K562 (cell line): ENCODE results near the gene GHITM. TPM values are rescaled to one million over a fixed set of nuclear protein-coding genes. Genes with fewer than 3 reads are reported as not detected.

ENCODE experiments used
- CC2D1A ChIP-seq: fragments of 450-650 bp; IDR thresholded peaks from 2 replicates; pipeline ENCODE4 v1.6.1; 2017; ENCODE audit warnings: mild to moderate bottlenecking
- CGGBP1 ChIP-seq: fragments of 250-450 bp; sonication (Bioruptor Pico); IDR thresholded peaks from 2 replicates; pipeline ENCODE4 v1.9.0; 2021; ENCODE audit warnings: mild to moderate bottlenecking
- CREB3L1 ChIP-seq: fragments of 450-650 bp; IDR thresholded peaks from 2 replicates; pipeline ENCODE4 v1.6.1; 2014; ENCODE audit warnings: low read depth, mild to moderate bottlenecking, moderate library complexity, borderline replicate concordance
- CREM ChIP-seq: IDR thresholded peaks from 2 replicates; pipeline ENCODE4 v1.6.1; 2014; ENCODE audit warnings: antibody characterized with exemption, low read depth
- CXXC5 ChIP-seq: fragments of 250-450 bp; sonication (Bioruptor Pico); IDR thresholded peaks from 2 replicates; pipeline ENCODE4 v1.8.0; 2022; ENCODE audit warnings: inconsistent platforms, mild to moderate bottlenecking, moderate library complexity
- EHMT2 ChIP-seq: fragments of 450-650 bp; IDR thresholded peaks from 2 replicates; pipeline ENCODE4 v1.6.1; 2018; ENCODE audit warnings: antibody characterized with exemption
- HMG20A ChIP-seq: fragments of 450-650 bp; formaldehyde crosslinking; conservative IDR thresholded peaks from 2 replicates; pipeline ENCODE4 v1.4.0; 2020; ENCODE audit warnings: mild to moderate bottlenecking, mixed read lengths
- MYBL2 ChIP-seq, 2 experiments: fragments of 450-650 bp in 1 of 2; sonication (generic) in 1 of 2; formaldehyde crosslinking in 1 of 2; IDR thresholded peaks; 2 replicates each; pipeline versions ENCODE4 v1.6.1 to v1.8.1; 2017 to 2022; ENCODE audit warnings: borderline replicate concordance in 1 of 2, inconsistent platforms in 1 of 2, low read depth in 1 of 2, mild to moderate bottlenecking in 1 of 2, missing genetic modification reagents in 1 of 2, moderate library complexity in 1 of 2
- NFXL1 ChIP-seq: fragments of 450-650 bp; formaldehyde crosslinking; IDR thresholded peaks from 2 replicates; pipeline ENCODE4 v1.4.0; 2021; ENCODE audit warnings: mild to moderate bottlenecking
- TRIM24 ChIP-seq, 2 experiments: fragments of 450-650 bp; IDR thresholded peaks; 2 replicates each; pipeline ENCODE4 v1.6.1; 2016
- USF1 ChIP-seq: sonication (generic); formaldehyde crosslinking; IDR thresholded peaks from 2 replicates; pipeline ENCODE4 v1.9.0; 2022; ENCODE audit warnings: mild to moderate bottlenecking, missing genetic modification reagents
- ZBTB40 ChIP-seq, 2 experiments: fragments of 450-650 bp in 1 of 2; sonication (generic) in 1 of 2; formaldehyde crosslinking in 1 of 2; IDR thresholded peaks; 2 replicates each; pipeline versions ENCODE4 v1.7.1 to v1.9.0; 2016 to 2022; ENCODE audit warnings: inconsistent platforms in 1 of 2, mild to moderate bottlenecking in 1 of 2, missing genetic modification reagents in 1 of 2
- ZEB2 ChIP-seq: fragments of 450-650 bp; IDR thresholded peaks from 2 replicates; pipeline ENCODE4 v1.6.1; 2016
- ZFPM2 ChIP-seq: fragments of 250-450 bp; sonication (Bioruptor Pico); IDR thresholded peaks from 2 replicates; pipeline ENCODE4 v1.5.1; 2022; ENCODE audit warnings: mild to moderate bottlenecking
- ZNF212 ChIP-seq: fragments of 450-650 bp; formaldehyde crosslinking; IDR thresholded peaks from 2 replicates; pipeline ENCODE4 v1.4.0; 2020; ENCODE audit warnings: mild to moderate bottlenecking
- ZNF347 ChIP-seq: fragments of 450-650 bp; formaldehyde crosslinking; IDR thresholded peaks from 2 replicates; pipeline ENCODE4 v1.4.0; 2020; ENCODE audit warnings: low read depth, mild to moderate bottlenecking, moderate library complexity
- ZNF57 ChIP-seq: fragments of 450-650 bp; formaldehyde crosslinking; IDR thresholded peaks from 2 replicates; pipeline ENCODE4 v1.4.0; 2020; ENCODE audit warnings: mild to moderate bottlenecking, moderate library complexity
- polyA plus RNA-seq, 8 experiments: library from polyadenylated mRNA; depleted of rRNA in 4 of 8; stranded (reverse) in 5 of 8; unstranded in 3 of 8; fragments of >200 nt; fragmentation: Nextera tagmentation in 2 of 8; fragmentation: Illumina TruSeq in 1 of 8; extraction: Ambion mirVana in 2 of 8; extraction: Trizol in 1 of 8; gene quantifications; 2 replicates each; pipeline versions ENCODE4 v1.2.1 to v1.2.3, GENCODE V29; 2011 to 2014; ENCODE audit warnings: inconsistent platforms in 1 of 8, missing spikeins in 1 of 8
- total RNA-seq, 7 experiments: library from RNA; depleted of rRNA in 6 of 7; stranded (reverse); fragments of >200 nt in 6 of 7; fragmentation: Illumina TruSeq in 2 of 7; extraction: Trizol in 2 of 7; gene quantifications; 2 replicates each; pipeline versions ENCODE4 v1.2.1 to v1.2.3, GENCODE V29; 2011 to 2021; ENCODE audit warnings: low replicate concordance in 1 of 7

Gene GHITM
- total and polyA plus RNA-seq, 9 of the 15 experiments (the other 6 are each of a cell fraction or from before 2014, with no cell fraction given) = 322 to 1,258 (median 386) TPM

- TF ChIP-seq ZBTB40 (IDR thresholded peaks at IDR 0.05) (peak; percentile 58), ZBTB40 (CRISPR knock-in tag; IDR thresholded peaks at IDR 0.05) (peak; percentile 47; the same call in 1 of the 2 replicates), ZEB2 (peak; percentile 71), CGGBP1 (CRISPR knock-in tag) (no peak), EHMT2 (0 out of 2 replicates have a peak, but pooled peaks have one; percentile 30), ZNF347 (CRISPR knock-in tag) (no peak), MYBL2 (IDR thresholded peaks at IDR 0.05; ENCODE audit: low read depth) (peak; percentile 89), MYBL2 (CRISPR knock-in tag; IDR thresholded peaks at IDR 0.05; ENCODE audit: borderline replicate concordance) (no peak), HMG20A (CRISPR knock-in tag) (no peak), TRIM24 (IDR thresholded peaks at IDR 0.05) (peak in 1 of 2 experiments; percentile 55; a peak in 1 of 4 replicates), ZNF212 (CRISPR knock-in tag) (no peak), ZFPM2 (CRISPR knock-in tag) (no peak), CREM (peak; percentile 64), USF1 (CRISPR knock-in tag) (0 out of 2 replicates have a peak, but pooled peaks have one; percentile 35), CXXC5 (peak; percentile 66), CC2D1A (peak; percentile 64; the same call in 1 of the 2 replicates), NFXL1 (CRISPR knock-in tag) (no peak), CREB3L1 (peak; percentile 56; the same call in 1 of the 2 replicates), ZNF57 (CRISPR knock-in tag) (peak; percentile 76; the same call in 1 of the 2 replicates)
Observed at GRCh38 chr10:84118395-84119006, 20.8 kb upstream of the GHITM start (continued).
